HG02642 (cell line): ENCODE results near the gene GNAI1.

Experiments used
- ATAC-seq: cut with Tn5 transposase; IDR thresholded peaks from one replicate; pipeline ENCODE4 v1.9.1; 2021; ENCODE audit warnings: mild to moderate bottlenecking; ENCODE audit not compliant: unreplicated experiment, poor library complexity

GNAI1 gene

GRCh38 chr7:80243425-80243824, 108.8 kb downstream of the GNAI1 start:
- no peak for ATAC-seq

GRCh38 chr7:80244206-80244916, 109.7 kb downstream of the GNAI1 start:
- no peak for ATAC-seq

- no peak for ATAC-seq
These were observed 112.5 kb downstream of the GNAI1 start for GRCh38 chr7:80247144-80247543.

GRCh38 chr7:80247891-80248290, 113.3 kb downstream of the GNAI1 start:
- no peak for ATAC-seq

- no peak for ATAC-seq
These were observed 114.6 kb downstream of the GNAI1 start for GRCh38 chr7:80249184-80249583.

GRCh38 chr7:80249619-80250295, 115.1 kb downstream of the GNAI1 start:
- no peak for ATAC-seq

- ATAC-seq, result no peak
These were observed 118.6 kb downstream of the GNAI1 start for GRCh38 chr7:80253237-80253636.

- no peak for ATAC-seq
These were observed 119.0 kb downstream of the GNAI1 start for GRCh38 chr7:80253653-80254052.

- no peak for ATAC-seq
These were observed 121.0 kb downstream of the GNAI1 start for GRCh38 chr7:80255656-80256055.

- ATAC-seq, result no peak
These were observed 123.1 kb downstream of the GNAI1 start for GRCh38 chr7:80257756-80258155.

- no peak for ATAC-seq
These were observed 126.0 kb downstream of the GNAI1 start for GRCh38 chr7:80260606-80261005.

GRCh38 chr7:80263333-80263732, 128.7 kb downstream of the GNAI1 start:
- ATAC-seq, result no peak

GRCh38 chr7:80263821-80264220, 129.2 kb downstream of the GNAI1 start:
- no peak for ATAC-seq

- no peak for ATAC-seq
These were observed 130.3 kb downstream of the GNAI1 start for GRCh38 chr7:80264769-80265495.

GRCh38 chr7:80272560-80273239, 138.1 kb downstream of the GNAI1 start:
- no peak for ATAC-seq

GRCh38 chr7:80273327-80273726, 138.7 kb downstream of the GNAI1 start:
- ATAC-seq, result no peak

GRCh38 chr7:80275192-80275605, 140.6 kb downstream of the GNAI1 start:
- ATAC-seq, result no peak
